HCEC 1CT (cell line): ENCODE results near the gene RSPO1.
A peak's percentile ranks its signal among the peaks of the same experiment; 100 is the strongest.
"Not testable (repeated sequence)": the region's sequence is repeated elsewhere in the genome, so short reads cannot be mapped to it uniquely, and the experiment has no call there.

Experiments
- DNase-seq: peaks from one replicate; pipeline ENCODE4 v3.0.0-alpha.2; 2017

Gene RSPO1

DNA sequence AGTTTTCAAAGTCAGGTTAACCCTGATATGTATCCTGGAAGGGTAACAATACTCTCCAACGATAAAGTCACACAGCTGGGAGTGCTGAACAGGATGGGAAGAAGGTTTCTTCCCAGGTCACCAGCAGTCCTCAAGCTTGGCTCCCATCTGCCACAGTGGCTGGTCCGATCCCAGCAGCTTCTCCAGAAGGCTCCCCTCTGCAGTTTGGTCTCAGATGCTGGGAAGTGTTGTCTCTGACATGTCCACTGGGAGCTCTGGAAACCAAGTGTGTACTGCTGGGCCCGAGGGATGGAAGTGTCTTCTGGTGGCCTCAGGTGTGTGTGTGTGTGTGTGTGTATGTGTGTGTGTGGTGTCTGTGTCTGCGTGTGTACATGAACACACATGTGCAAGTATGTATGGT lies 22.5 kb downstream of the RSPO1 start:
- DNase-seq = no peak

GRCh38 chr1:37609994-37610393 lies 24.7 kb downstream of the RSPO1 start:
- no peak for DNase-seq

- DNase-seq = no peak
Observed at GRCh38 chr1:37609002-37609401, 25.7 kb downstream of the RSPO1 start.

DNA sequence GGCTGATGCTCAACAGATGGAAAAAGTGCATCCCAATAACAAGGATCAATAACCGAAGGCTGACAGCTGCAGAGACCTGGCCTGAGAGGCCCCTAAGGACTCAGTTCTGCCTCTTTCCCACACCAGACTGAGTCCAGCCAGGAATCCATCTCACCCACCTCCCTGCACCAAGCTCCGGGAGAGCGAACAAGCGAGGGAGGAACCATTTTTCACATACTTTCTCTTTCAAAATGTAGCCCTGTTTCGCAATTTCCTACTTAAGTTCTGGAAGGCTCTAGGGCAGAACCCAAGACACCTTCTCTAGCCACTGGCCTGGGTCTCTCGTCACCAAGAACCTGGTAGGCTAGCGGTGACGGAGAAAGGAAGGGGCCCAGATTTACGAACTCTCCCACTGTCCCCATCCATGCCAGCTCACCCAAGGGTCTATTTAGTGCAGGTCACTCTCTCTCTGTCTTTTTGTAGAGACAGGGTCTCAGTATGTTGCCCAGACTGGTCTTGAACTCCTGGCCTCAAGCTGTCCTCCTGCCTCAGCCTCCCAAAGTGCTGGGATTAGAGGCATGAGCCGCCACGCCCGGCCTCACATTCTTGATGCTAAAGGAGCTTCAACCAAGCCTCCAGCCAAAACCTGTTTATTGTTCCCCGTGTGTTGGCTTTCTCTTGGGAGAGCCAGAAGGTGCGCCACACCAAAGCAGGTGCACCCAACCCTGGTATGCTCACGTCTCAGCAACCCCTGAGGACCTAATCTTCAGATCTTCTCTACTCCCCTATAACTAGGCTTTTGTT lies 28.0 kb downstream of the RSPO1 start:
- no peak for DNase-seq

DNA sequence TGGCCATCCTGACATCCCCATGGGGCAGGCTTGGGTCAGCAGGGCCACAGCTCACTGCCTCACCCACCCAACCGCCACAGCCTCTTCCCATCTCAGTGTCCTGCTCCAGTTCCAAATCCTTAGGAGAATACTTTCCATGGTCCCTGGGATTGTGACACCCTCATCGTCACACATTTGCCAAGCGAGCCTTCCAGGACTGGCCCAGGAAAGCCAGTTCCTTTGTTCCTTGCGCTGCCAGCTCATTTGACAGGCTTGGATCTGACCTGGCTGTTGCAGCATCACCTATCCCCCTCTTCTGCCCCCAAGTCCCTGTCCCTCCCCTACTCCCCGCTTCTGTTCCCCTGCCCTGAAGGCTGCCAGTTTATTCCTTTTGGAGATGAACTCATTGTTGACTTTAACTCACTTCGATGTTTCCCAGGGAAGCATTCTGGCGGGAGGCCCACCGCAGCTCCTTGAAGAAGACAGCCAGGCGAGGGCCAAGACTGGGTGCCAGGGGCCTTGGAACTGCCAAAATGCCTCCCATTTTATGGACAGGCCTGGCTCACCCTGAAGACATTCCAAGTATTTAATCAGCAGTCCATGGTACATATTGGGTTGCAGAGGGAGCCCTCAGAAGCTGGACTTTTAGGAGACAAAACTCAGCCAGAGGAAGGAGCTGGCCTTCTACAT lies 28.8 kb downstream of the RSPO1 start:
- no peak for DNase-seq

DNA sequence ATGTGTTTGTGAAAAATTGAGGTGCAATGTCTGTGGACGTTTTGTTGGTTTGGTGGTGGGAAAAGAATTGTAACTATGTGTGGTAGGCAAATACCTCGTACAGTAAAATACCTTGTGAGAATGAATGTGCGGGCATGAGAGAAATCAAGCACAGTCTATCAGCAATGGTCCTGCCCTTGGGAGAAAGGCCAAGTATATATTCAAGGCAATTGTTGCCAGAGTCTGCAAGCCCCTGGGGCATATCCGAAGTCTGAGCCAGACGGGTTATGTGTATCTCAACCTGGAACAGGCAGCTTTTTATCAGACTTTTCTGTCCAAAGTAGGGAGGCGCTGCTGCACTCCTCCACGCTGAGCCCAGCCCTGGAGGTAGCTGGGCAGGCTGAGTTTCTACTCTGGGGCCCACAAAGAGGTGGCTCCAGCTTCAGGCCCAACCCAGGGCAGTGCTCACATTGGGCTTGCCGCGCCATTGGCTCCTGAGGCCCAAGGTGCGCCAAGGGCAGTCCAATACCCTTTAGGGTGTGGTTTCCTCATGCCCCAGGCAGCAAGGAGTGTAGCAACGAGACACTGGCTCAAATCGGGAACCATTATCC lies 29.5 kb downstream of the RSPO1 start:
- DNase-seq = no peak

DNA sequence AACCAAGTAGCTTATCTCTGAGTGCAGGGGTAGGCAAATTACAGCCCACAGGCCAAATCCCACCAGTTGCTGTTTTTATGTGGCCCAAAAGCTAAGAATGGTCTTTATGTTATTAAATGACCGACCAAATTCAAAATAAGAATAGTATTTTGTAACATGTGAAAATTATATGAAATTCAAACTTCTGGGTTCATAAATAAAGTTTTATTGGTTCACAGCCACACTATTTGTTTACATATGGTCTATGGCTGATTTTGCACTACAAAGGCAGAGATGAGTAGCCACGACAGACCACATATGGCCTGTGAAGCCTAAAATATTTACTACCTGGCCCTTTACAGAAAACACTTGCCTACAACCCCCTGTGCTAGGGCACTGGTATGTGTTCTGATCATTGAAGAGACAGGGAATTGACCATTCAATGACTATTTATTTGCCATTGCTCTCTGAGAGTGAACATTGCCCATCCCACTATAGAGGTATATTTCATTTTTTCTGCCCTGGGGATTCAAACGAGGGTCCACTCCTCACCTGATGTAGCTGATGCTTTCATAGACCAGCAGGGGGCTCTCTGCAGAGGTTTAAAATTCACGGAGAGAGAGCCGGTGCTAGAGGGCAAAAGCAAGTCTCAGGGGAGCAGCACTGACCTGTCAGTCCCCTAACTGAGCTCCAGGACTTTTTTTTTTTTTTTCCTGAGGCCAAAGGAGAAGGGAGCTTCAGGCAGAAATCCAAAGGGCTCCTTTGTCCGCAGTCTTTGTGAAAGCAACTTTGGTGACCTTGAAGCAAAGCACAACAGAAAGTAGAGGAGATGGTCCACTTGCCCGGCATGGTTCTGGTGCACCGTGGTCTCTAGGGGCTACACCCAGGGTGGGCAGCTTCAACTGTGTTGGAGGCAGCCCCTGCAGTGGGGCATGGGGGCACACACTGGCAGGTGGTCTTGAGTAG lies 31.7 kb downstream of the RSPO1 start:
- DNase-seq = peak; percentile 30

- no peak for DNase-seq
Observed at GRCh38 chr1:37601441-37601840, 33.3 kb downstream of the RSPO1 start.

DNA sequence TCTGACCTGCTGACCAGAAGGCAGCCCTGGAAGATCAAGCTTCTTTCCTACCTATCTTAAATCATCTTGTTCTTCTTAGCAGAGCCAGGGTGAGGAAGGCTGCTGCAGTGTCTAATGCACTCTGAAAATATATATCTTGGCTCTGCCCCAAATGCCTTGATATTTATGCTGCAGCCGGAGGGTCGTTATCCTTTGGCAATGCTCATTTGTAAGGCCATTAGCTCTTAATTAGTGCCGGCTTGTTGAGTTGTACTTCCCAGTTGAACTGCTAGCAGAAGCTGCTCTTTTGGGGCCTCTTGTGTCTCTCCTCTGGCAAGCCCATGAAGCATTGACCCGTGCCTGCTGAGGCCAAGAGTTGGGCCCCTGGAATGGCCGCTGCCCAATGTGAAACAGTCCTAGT lies 34.8 kb downstream of the RSPO1 start:
- DNase-seq = no peak

GRCh38 chr1:37596182-37596667 lies 38.5 kb downstream of the RSPO1 start:
- no peak for DNase-seq

- peak; percentile 94 for DNase-seq
Observed at GRCh38 chr1:37595440-37596181, 39.1 kb downstream of the RSPO1 start, which contains the start of gene GNL2. Gene GNL2, minus strand, starts transcription at chr1:37595937. Its CDS starts 115 bp downstream, at chr1:37595822.

GRCh38 chr1:37593726-37594125 lies 41.0 kb downstream of the RSPO1 start:
- no peak for DNase-seq

- no peak for DNase-seq
Observed at GRCh38 chr1:37588939-37589338, 45.8 kb downstream of the RSPO1 start.

DNA sequence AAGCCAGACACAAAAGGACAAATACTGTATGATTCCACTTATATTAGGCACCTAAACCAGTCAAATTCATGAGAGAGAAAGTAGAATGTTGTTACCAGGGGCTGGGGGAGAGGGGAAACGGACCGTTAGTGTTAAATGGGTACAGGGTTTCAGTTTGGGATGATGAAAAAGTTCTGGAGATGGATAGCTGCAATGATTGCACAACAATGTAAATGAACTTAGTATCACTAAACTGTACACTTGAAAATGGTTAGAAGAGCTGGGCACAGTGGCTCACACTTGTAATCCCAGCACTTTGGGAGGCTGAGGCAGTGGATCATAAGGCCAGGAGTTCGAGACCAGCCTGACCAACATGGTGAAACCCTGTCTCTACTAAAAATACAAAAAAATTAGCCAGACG lies 50.1 kb downstream of the RSPO1 start:
- not testable (repeated sequence) for DNase-seq

- peak; percentile 70 for DNase-seq
Observed at GRCh38 chr1:37575692-37576091, 59.0 kb downstream of the RSPO1 start.

DNA sequence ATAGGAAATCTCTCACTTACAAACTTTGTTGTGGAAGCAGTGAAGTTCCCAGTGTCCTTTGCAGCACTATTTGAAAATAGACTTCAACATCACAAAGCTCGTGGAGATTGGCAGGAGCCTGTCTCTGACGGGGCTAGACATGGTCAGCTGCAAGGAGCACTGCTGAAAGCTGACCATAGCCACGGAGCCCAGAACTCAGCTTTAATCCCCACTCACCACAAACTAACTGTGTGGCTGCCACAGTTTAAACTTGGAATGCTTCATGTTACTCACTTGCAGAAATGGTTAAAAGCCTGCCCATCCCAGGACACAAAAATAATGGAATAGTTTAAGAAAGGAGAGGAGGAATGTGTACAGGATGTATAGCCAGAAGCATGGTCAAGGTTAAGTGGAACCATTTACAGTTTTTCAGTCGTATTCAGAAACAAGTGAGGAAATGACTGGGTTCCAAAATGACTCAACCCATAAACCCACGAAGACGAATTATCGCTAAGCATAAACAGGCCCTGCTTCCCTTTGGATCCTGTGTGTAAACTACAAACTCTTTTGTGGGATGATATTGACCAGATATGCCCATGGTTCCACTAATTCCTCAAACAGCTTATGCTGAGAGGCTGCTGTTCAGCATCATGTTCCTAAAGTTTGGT lies 59.7 kb downstream of the RSPO1 start:
- peak; percentile 89 for DNase-seq

GRCh38 chr1:37570528-37571334 lies 64.0 kb downstream of the RSPO1 start:
- DNase-seq = no peak

- DNase-seq = no peak
Observed at GRCh38 chr1:37567023-37567422, 67.7 kb downstream of the RSPO1 start.

DNA sequence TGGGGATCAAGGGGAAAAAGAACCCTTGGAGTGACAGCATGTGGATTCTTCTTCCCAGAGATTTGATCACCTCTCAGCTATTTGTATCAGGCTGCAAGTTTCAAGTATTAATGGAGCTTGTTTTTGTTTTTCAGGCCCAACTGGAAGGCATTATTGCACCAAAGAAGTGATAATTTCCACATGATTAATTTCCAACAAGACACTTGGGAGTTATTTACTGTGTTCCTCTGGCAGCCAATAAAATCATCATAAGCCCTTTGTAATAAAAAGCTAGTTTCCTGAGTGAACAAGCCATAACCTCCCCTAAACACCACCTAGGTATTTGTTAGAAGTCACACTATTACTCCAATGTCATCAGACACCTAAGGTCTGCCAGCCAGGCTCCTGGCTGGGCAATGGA lies 69.8 kb downstream of the RSPO1 start:
- no peak for DNase-seq

DNA sequence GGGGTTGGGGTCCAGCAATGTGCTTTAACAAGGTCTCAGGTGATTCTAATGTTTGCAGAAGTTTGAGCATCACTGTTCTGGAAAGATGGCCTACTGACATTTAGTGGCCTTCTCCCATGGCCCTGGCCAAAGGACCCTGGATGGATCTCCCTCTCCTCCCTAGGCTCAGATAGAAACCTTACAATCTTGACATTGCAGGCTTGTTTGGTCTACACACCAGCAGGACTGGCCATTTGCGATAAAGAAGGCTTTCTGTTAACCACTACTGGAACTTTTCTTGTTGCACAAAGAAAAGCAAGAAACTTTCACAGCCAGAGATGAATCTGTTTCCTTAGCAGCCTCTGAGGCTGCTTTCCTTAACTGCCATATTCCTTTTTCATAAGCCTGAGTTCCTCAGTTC lies 71.7 kb downstream of the RSPO1 start:
- DNase-seq = no peak
